Measurements from ENCODE around the gene KRTAP4-3. TPM values are rescaled to one million over a fixed set of nuclear protein-coding genes. Genes with fewer than 3 reads are reported as not detected.

Gene KRTAP4-3
- total and polyA plus RNA-seq, 10 of the 15 experiments (the other 5 are each of a cell fraction or from before 2014, with no cell fraction given), result not detected

DNA sequence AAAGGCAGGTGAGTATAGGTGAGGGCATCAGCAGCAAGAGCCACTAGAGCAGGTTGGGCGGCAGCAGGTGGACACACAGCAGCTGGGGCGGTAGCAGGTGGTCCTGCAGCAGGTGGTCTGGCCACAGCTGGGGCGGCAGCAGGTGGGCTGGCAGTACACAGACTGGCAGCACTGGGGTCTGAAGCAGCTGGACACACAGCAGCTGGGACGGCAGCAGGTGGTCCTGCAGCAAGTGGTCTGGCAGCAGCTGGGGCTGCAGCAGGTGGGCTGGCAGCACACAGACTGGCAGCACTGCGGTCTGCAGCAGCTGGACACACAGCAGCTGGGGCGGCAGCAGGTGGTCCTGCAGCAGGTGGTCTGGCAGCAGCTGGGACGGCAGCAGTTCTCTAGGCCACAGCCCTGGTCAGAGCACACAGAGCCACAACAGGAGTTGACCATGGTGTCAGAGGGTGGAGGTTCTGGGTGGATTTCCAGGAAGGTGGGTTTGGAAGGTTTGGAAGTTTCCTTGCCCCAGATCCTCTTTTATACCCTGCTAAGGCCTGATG, 9.8 kb upstream of the KRTAP4-3 start, which contains the start of gene KRTAP4-2 (continued):
- TF ChIP-seq PAX5 (IDR thresholded peaks at IDR 0.05; ENCODE audit: borderline replicate concordance, low read depth, low read length), result no peak
- TF ChIP-seq, protein P1, sequence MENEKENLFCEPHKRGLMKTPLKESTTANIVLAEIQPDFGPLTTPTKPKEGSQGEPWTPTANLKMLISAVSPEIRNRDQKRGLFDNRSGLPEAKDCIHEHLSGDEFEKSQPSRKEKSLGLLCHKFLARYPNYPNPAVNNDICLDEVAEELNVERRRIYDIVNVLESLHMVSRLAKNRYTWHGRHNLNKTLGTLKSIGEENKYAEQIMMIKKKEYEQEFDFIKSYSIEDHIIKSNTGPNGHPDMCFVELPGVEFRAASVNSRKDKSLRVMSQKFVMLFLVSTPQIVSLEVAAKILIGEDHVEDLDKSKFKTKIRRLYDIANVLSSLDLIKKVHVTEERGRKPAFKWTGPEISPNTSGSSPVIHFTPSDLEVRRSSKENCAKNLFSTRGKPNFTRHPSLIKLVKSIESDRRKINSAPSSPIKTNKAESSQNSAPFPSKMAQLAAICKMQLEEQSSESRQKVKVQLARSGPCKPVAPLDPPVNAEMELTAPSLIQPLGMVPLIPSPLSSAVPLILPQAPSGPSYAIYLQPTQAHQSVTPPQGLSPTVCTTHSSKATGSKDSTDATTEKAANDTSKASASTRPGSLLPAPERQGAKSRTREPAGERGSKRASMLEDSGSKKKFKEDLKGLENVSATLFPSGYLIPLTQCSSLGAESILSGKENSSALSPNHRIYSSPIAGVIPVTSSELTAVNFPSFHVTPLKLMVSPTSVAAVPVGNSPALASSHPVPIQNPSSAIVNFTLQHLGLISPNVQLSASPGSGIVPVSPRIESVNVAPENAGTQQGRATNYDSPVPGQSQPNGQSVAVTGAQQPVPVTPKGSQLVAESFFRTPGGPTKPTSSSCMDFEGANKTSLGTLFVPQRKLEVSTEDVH (IDR thresholded peaks at IDR 0.05; ENCODE audit: low read depth, partially characterized antibody), result no peak

DNA sequence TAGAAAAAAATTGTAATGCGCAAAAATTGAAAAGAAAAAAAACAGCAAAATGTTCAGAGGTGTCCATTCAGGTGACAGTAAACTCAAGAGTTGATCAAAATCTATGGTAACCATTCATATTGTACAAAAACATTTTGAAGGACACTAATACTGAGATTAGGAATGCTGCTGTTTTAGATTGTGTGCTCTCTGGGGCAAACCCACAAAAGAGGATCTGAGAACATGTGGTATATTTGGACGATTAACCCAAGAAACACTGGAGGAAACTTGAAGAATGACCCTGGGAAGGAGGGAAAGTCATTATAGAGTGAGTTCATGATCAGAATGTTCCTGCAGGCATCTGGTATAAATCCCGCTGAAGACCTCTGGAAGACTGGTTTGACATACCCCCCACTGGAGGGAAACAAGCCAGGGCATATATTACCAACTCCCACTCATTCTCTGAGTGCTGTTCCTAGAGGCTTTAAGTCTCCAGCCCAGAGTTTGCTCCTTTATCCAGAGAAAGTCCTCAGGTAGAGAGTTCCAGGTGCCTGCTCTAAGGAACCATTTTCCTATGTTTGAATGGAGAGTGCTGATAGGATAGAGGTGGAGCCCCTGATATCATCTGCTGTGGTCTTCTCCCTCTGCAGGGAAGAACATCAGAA, 8.8 kb upstream of the KRTAP4-3 start:
- peaks cover 3% of the 10 kb centered on the region; the same call in 1 of the 2 replicates for H3K4me1 ChIP-seq (ENCODE audit: control insufficient read depth, insufficient read depth, low read length)
- H3K4me2 ChIP-seq (ENCODE audit: control insufficient read depth, insufficient read depth), result no peak overlapping the region
- ChIA-PET POLR2A (no interaction called here), SMC1A (ENCODE audit: uncharacterized antibody, unreplicated experiment) (no interaction called here), CTCF (no interaction called here), RAD21 (ENCODE audit: unreplicated experiment) (no interaction called here)
- intact Hi-C loops (cut with micrococcal nuclease; ENCODE audit: unreplicated experiment), result no loop called here
- 28% methylated on average over 3 of the region's 3 CpGs for WGBS (ENCODE audit: insufficient coverage, insufficient replicate concordance, low lambda C conversion rate, missing lambda C conversion rate)
- no peaks in the 10 kb centered on the region for H3K36me3 ChIP-seq (ENCODE audit: control insufficient read depth in 2 of 2, insufficient read depth in 2 of 2, low read length in 1 of 2)
- no peak overlapping the region for H3K27ac ChIP-seq (ENCODE audit: control insufficient read depth, insufficient read depth)
- in situ Hi-C loops (cut with MboI), result no loop called here
- no peak overlapping the region for H2AFZ ChIP-seq (ENCODE audit: control insufficient read depth, low read depth, low read length)
- H3K9ac ChIP-seq (ENCODE audit: control insufficient read depth, insufficient read depth, low read length), result no peak overlapping the region
- ATAC-seq, result peak; percentile 49
- H3K79me2 ChIP-seq (ENCODE audit: control insufficient read depth, insufficient read depth, low read length), result no peaks in the 10 kb centered on the region
- no peak overlapping the region for H3K4me3 ChIP-seq
- H3K9me3 ChIP-seq (replicated peaks; ENCODE audit: control insufficient read depth, insufficient read depth, low read length), result no peaks in the 10 kb centered on the region
- BruUV-seq (replicated peaks), result no TSS peak
- no peak for FAIRE-seq
- no peaks in the 10 kb centered on the region; a peak in 1 of 4 replicates for H3K27me3 ChIP-seq (replicated peaks in 1 of 2; ENCODE audit: control insufficient read depth in 2 of 2, insufficient read depth in 2 of 2, low read length in 1 of 2)
- no peak for DNase-seq (ENCODE audit: low read depth, low spot score)
- no peaks in the 10 kb centered on the region for H4K20me1 ChIP-seq (ENCODE audit: control insufficient read depth, insufficient read depth)
- TF ChIP-seq, protein P2, sequence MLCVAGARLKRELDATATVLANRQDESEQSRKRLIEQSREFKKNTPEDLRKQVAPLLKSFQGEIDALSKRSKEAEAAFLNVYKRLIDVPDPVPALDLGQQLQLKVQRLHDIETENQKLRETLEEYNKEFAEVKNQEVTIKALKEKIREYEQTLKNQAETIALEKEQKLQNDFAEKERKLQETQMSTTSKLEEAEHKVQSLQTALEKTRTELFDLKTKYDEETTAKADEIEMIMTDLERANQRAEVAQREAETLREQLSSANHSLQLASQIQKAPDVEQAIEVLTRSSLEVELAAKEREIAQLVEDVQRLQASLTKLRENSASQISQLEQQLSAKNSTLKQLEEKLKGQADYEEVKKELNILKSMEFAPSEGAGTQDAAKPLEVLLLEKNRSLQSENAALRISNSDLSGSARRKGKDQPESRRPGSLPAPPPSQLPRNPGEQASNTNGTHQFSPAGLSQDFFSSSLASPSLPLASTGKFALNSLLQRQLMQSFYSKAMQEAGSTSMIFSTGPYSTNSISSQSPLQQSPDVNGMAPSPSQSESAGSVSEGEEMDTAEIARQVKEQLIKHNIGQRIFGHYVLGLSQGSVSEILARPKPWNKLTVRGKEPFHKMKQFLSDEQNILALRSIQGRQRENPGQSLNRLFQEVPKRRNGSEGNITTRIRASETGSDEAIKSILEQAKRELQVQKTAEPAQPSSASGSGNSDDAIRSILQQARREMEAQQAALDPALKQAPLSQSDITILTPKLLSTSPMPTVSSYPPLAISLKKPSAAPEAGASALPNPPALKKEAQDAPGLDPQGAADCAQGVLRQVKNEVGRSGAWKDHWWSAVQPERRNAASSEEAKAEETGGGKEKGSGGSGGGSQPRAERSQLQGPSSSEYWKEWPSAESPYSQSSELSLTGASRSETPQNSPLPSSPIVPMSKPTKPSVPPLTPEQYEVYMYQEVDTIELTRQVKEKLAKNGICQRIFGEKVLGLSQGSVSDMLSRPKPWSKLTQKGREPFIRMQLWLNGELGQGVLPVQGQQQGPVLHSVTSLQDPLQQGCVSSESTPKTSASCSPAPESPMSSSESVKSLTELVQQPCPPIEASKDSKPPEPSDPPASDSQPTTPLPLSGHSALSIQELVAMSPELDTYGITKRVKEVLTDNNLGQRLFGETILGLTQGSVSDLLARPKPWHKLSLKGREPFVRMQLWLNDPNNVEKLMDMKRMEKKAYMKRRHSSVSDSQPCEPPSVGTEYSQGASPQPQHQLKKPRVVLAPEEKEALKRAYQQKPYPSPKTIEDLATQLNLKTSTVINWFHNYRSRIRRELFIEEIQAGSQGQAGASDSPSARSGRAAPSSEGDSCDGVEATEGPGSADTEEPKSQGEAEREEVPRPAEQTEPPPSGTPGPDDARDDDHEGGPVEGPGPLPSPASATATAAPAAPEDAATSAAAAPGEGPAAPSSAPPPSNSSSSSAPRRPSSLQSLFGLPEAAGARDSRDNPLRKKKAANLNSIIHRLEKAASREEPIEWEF (IDR thresholded peaks at IDR 0.05; ENCODE audit: insufficient replicate concordance, low read depth, low read length), result no peak
- TF ChIP-seq, protein P3, sequence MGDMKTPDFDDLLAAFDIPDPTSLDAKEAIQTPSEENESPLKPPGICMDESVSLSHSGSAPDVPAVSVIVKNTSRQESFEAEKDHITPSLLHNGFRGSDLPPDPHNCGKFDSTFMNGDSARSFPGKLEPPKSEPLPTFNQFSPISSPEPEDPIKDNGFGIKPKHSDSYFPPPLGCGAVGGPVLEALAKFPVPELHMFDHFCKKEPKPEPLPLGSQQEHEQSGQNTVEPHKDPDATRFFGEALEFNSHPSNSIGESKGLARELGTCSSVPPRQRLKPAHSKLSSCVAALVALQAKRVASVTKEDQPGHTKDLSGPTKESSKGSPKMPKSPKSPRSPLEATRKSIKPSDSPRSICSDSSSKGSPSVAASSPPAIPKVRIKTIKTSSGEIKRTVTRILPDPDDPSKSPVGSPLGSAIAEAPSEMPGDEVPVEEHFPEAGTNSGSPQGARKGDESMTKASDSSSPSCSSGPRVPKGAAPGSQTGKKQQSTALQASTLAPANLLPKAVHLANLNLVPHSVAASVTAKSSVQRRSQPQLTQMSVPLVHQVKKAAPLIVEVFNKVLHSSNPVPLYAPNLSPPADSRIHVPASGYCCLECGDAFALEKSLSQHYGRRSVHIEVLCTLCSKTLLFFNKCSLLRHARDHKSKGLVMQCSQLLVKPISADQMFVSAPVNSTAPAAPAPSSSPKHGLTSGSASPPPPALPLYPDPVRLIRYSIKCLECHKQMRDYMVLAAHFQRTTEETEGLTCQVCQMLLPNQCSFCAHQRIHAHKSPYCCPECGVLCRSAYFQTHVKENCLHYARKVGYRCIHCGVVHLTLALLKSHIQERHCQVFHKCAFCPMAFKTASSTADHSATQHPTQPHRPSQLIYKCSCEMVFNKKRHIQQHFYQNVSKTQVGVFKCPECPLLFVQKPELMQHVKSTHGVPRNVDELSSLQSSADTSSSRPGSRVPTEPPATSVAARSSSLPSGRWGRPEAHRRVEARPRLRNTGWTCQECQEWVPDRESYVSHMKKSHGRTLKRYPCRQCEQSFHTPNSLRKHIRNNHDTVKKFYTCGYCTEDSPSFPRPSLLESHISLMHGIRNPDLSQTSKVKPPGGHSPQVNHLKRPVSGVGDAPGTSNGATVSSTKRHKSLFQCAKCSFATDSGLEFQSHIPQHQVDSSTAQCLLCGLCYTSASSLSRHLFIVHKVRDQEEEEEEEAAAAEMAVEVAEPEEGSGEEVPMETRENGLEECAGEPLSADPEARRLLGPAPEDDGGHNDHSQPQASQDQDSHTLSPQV (IDR thresholded peaks at IDR 0.05), result no peak
- TF ChIP-seq EGR1 (IDR thresholded peaks at IDR 0.05; ENCODE audit: borderline replicate concordance in 1 of 2, low read depth in 2 of 2, low read length in 2 of 2) (no peak), ESRRA (IDR thresholded peaks at IDR 0.05; ENCODE audit: low read length) (no peak), MYB (IDR thresholded peaks at IDR 0.05; ENCODE audit: borderline replicate concordance, low read depth, low read length) (no peak), ZNF622 (IDR thresholded peaks at IDR 0.05) (no peak), BMI1 (IDR thresholded peaks at IDR 0.05; ENCODE audit: borderline replicate concordance) (no peak)
